H9 (cell line): ENCODE measurements around the gene SLC22A31. TPM values are rescaled to one million over a fixed set of nuclear protein-coding genes. Genes with fewer than 3 reads are reported as not detected.

ENCODE experiments used
- DNase-seq: peaks from one replicate; pipeline ENCODE4 v3.0.0-alpha.2; 2017
- H2AFZ ChIP-seq: one replicate; pipeline ENCODE4 v1.6.1; 2013; ENCODE audit warnings: mild to moderate bottlenecking, low read length, control low read depth, moderate library complexity
- H2AK5ac ChIP-seq: 2 replicates; pipeline ENCODE4 v1.6.1; 2013; ENCODE audit warnings: low read length, control low read depth, mixed read lengths; ENCODE audit not compliant: insufficient read length
- H2BK120ac ChIP-seq: one replicate; pipeline ENCODE4 v1.6.1; 2013; ENCODE audit warnings: low read depth, mild to moderate bottlenecking, low read length, control low read depth, inconsistent platforms; ENCODE audit not compliant: poor library complexity, severe bottlenecking
- H2BK12ac ChIP-seq: 2 replicates; pipeline ENCODE4 v1.6.1; 2013; ENCODE audit warnings: low read length, control low read depth, mixed read lengths, low read depth; ENCODE audit not compliant: insufficient read length
- H2BK15ac ChIP-seq: 2 replicates; pipeline ENCODE4 v1.6.1; 2013; ENCODE audit warnings: low read depth, low read length, control low read depth
- H2BK20ac ChIP-seq: one replicate; pipeline ENCODE4 v1.6.1; 2013; ENCODE audit warnings: low read depth, mild to moderate bottlenecking, low read length, control low read depth, inconsistent platforms; ENCODE audit not compliant: poor library complexity, severe bottlenecking
- H2BK5ac ChIP-seq: 2 replicates; pipeline ENCODE4 v1.6.1; 2013; ENCODE audit warnings: low read length, control low read depth, mixed read lengths; ENCODE audit not compliant: insufficient read length
- H3K14ac ChIP-seq: 2 replicates; pipeline ENCODE4 v1.6.1; 2013; ENCODE audit warnings: low read length, control low read depth; ENCODE audit not compliant: insufficient read depth
- H3K18ac ChIP-seq: 2 replicates; pipeline ENCODE4 v1.6.1; 2013; ENCODE audit warnings: low read depth, mild to moderate bottlenecking, mixed read lengths, low read length, control low read depth; ENCODE audit not compliant: insufficient read length
- H3K23ac ChIP-seq: 2 replicates; pipeline ENCODE4 v1.6.1; 2013; ENCODE audit warnings: low read length, control low read depth, mixed read lengths, low read depth; ENCODE audit not compliant: insufficient read length
- H3K23me2 ChIP-seq: 2 replicates; pipeline ENCODE4 v1.6.1; 2013; ENCODE audit warnings: low read depth, mild to moderate bottlenecking, mixed read lengths, low read length, control low read depth; ENCODE audit not compliant: insufficient read length, poor library complexity, severe bottlenecking
- H3K27ac ChIP-seq: 2 replicates; pipeline ENCODE4 v1.5.1; 2013; ENCODE audit warnings: low read length, control low read depth, mixed read lengths, low read depth; ENCODE audit not compliant: insufficient read length
- H3K27me3 ChIP-seq: 2 replicates; pipeline ENCODE4 v1.6.1; 2013; ENCODE audit warnings: low read length, control low read depth, inconsistent platforms; ENCODE audit not compliant: insufficient read depth
- H3K4ac ChIP-seq: 2 replicates; pipeline ENCODE4 v1.6.1; 2013; ENCODE audit warnings: low read depth, mild to moderate bottlenecking, control low read depth, inconsistent platforms, low read length, moderate library complexity
- H3K4me1 ChIP-seq: 2 replicates; pipeline ENCODE4 v1.6.1; 2013; ENCODE audit warnings: low read length, control low read depth, inconsistent platforms; ENCODE audit not compliant: insufficient read depth
- H3K4me2 ChIP-seq: 2 replicates; pipeline ENCODE4 v1.6.1; 2013; ENCODE audit warnings: low read length, control low read depth, mixed read lengths; ENCODE audit not compliant: insufficient read length, insufficient read depth
- H3K56ac ChIP-seq: 2 replicates; pipeline ENCODE4 v1.6.1; 2013; ENCODE audit warnings: low read depth, mild to moderate bottlenecking, mixed read lengths, low read length, control low read depth; ENCODE audit not compliant: insufficient read length
- H3K79me1 ChIP-seq: 2 replicates; pipeline ENCODE4 v1.6.1; 2013; ENCODE audit warnings: low read depth, mild to moderate bottlenecking, moderate library complexity, low read length, control low read depth, inconsistent platforms; ENCODE audit not compliant: insufficient read depth, poor library complexity, severe bottlenecking
- H3K79me2 ChIP-seq: 2 replicates; pipeline ENCODE4 v1.6.1; 2013; ENCODE audit warnings: low read length, control low read depth, inconsistent platforms; ENCODE audit not compliant: insufficient read depth
- H3K9ac ChIP-seq: 2 replicates; pipeline ENCODE4 v1.6.1; 2013; ENCODE audit warnings: low read length, control low read depth, mixed read lengths; ENCODE audit not compliant: insufficient read length; ENCODE audit errors: extremely low read depth
- H3K9me3 ChIP-seq: one replicate; pipeline ENCODE4 v1.6.1; 2013; ENCODE audit warnings: low read depth, low read length, inconsistent platforms; ENCODE audit not compliant: control insufficient read depth
- H3T11ph ChIP-seq: one replicate; pipeline ENCODE4 v1.6.1; 2013; ENCODE audit warnings: mild to moderate bottlenecking, low read length, control low read depth, inconsistent platforms
- H4K20me1 ChIP-seq: one replicate; pipeline ENCODE4 v1.6.1; 2013; ENCODE audit not compliant: control insufficient read depth, insufficient read length, insufficient read depth
- H4K5ac ChIP-seq: 2 replicates; pipeline ENCODE4 v1.6.1; 2013; ENCODE audit warnings: low read depth, mild to moderate bottlenecking, mixed read lengths, low read length, control low read depth; ENCODE audit not compliant: insufficient read length
- H4K8ac ChIP-seq: replicated peaks from 2 replicates; pipeline ENCODE4 v1.6.1; 2013; ENCODE audit warnings: low read length, control low read depth, mixed read lengths, low read depth; ENCODE audit not compliant: insufficient read length
- H4K91ac ChIP-seq: 2 replicates; pipeline ENCODE4 v1.6.1; 2013; ENCODE audit warnings: low read depth, mild to moderate bottlenecking, moderate library complexity, mixed read lengths, low read length, control low read depth; ENCODE audit not compliant: insufficient read length
- H3K27ac Mint-ChIP-seq, 3 experiments: 2 replicates in 2 of 3; 3 replicates in 1 of 3; pipeline ENCODE4 v1.8.0; 2020 to 2021; ENCODE audit warnings: mixed read lengths in 3 of 3, mild to moderate bottlenecking in 1 of 3, moderate library complexity in 1 of 3
- H3K27me3 Mint-ChIP-seq: 2 replicates; pipeline ENCODE4 v1.8.0; 2021; ENCODE audit warnings: low read depth, mild to moderate bottlenecking, moderate library complexity, mixed read lengths
- H3K36me3 Mint-ChIP-seq, 3 experiments: 2 replicates in 2 of 3; 3 replicates in 1 of 3; pipeline ENCODE4 v1.8.0; 2020 to 2021; ENCODE audit warnings: low read depth in 3 of 3, mixed read lengths in 3 of 3; ENCODE audit not compliant: insufficient read depth in 1 of 3
- H3K4me1 Mint-ChIP-seq, 2 experiments: 2 replicates each; pipeline ENCODE4 v1.8.0; 2020; ENCODE audit warnings: mixed read lengths in 2 of 2
- H3K4me3 Mint-ChIP-seq, 2 experiments: 2 replicates in 1 of 2; 3 replicates in 1 of 2; pipeline ENCODE4 v1.8.0; 2020 to 2021; ENCODE audit warnings: mild to moderate bottlenecking in 2 of 2, mixed read lengths in 2 of 2, moderate library complexity in 1 of 2
- H3K9me3 Mint-ChIP-seq, 2 experiments: 2 replicates in 1 of 2; 3 replicates in 1 of 2; pipeline ENCODE4 v1.8.0; 2020; ENCODE audit warnings: mild to moderate bottlenecking in 2 of 2, mixed read lengths in 2 of 2, moderate library complexity in 1 of 2
- CTCF ChIP-seq: fragments of 200-600 bp; sonication (generic); conservative IDR thresholded peaks from 3 replicates; pipeline ENCODE4 v1.8.0; 2021; ENCODE audit warnings: antibody characterized with exemption, mild to moderate bottlenecking
- WGBS: extraction: QIAGEN DNeasy Blood & Tissue Kit; methylation state at CpG from one replicate; pipeline ENCODE4 v1.1.7; 2013; ENCODE audit warnings: missing lambda C conversion rate, low lambda C conversion rate, mixed read lengths; ENCODE audit not compliant: insufficient read length; ENCODE audit errors: extremely low coverage; 5-methylcytosine and 5-hydroxymethylcytosine counted together
- total RNA-seq: library from RNA; stranded (reverse); gene quantifications from 2 replicates; pipeline ENCODE4 v1.2.1, GENCODE V29; 2021

Gene SLC22A31
- total RNA-seq, 1 experiment from 2014 or later = 7.7 TPM

GRCh38 chr16:89210904-89211515 is 10.7 kb upstream of the SLC22A31 start:
- Histone ChIP-seq H2AFZ (no peak overlapping the region), H3T11ph (no peak overlapping the region), H3K79me2 (no peaks in the 10 kb centered on the region), H3K9me3 (no peaks in the 10 kb centered on the region), H4K91ac (no peak overlapping the region), H4K5ac (no peak overlapping the region), H3K23me2 (no peaks in the 10 kb centered on the region), H3K27me3 (no peaks in the 10 kb centered on the region), H2BK120ac (no peak overlapping the region), H3K79me1 (no peaks in the 10 kb centered on the region), H3K9ac (no peak overlapping the region), H3K4ac (no peak overlapping the region), H4K8ac (no peak overlapping the region), H3K4me1 (no peaks in the 10 kb centered on the region), H2BK15ac (no peak overlapping the region), H2BK5ac (no peak overlapping the region), H2BK12ac (no peak overlapping the region), H2BK20ac (no peak overlapping the region), H3K18ac (no peak overlapping the region), H4K20me1 (no peaks in the 10 kb centered on the region), H3K23ac (no peak overlapping the region), H3K4me2 (no peak overlapping the region), H3K14ac (no peak overlapping the region), H3K56ac (no peak overlapping the region), H3K27ac (no peak overlapping the region), H2AK5ac (no peak overlapping the region)
- no CpG with 5 or more reads among the region's 15 CpGs for WGBS
- no peak overlapping the region for H3K4me3 Mint-ChIP-seq
- H3K27me3 Mint-ChIP-seq = peaks cover 15% of the 10 kb centered on the region
- DNase-seq = no peak
- no peaks in the 10 kb centered on the region for H3K9me3 Mint-ChIP-seq
- no peaks in the 10 kb centered on the region for H3K4me1 Mint-ChIP-seq
- no peak for TF ChIP-seq CTCF
- H3K36me3 Mint-ChIP-seq = no peaks in the 10 kb centered on the region
- H3K27ac Mint-ChIP-seq = no peak overlapping the region
